GM18526 (cell line): ENCODE data around the gene WBP4.

Source experiments
- POLR2A ChIP-seq: IDR thresholded peaks from 3 replicates; pipeline ENCODE4 v1.6.1; 2011; ENCODE audit not compliant: insufficient read length; ENCODE audit errors: extremely low read depth

The WBP4 gene

GRCh38 chr13:41060082-41060723 is 1.1 kb upstream of the WBP4 start:
- peak; percentile 80 for TF ChIP-seq POLR2A

DNA sequence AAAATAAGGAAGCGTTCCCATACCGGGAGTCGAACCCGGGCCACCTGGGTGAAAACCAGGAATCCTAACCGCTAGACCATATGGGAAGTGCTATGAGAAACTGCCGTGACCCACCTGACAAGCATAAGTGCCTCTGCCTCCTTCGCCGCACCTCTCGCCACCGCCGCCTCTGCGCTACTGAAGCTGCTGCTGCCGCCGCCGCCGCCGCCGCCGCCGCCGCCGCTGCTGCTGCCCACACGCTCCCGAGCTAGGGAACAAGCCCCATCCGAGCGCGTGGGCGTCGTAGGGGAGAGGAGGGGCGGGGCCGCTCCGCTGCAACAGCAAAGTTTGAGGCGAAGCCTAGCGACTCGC is 610 bp upstream of the WBP4 start:
- peak; percentile 8 for TF ChIP-seq POLR2A

- TF ChIP-seq POLR2A = no peak
Observed at GRCh38 chr13:41061914-41062837, 867 bp downstream of the WBP4 start.

- TF ChIP-seq POLR2A = no peak
Observed at GRCh38 chr13:41064493-41064892, 3.2 kb downstream of the WBP4 start.

- TF ChIP-seq POLR2A = no peak
Observed at GRCh38 chr13:41065078-41065477, 3.8 kb downstream of the WBP4 start.

- no peak for TF ChIP-seq POLR2A
Observed at GRCh38 chr13:41074523-41074922, 13.2 kb downstream of the WBP4 start.

DNA sequence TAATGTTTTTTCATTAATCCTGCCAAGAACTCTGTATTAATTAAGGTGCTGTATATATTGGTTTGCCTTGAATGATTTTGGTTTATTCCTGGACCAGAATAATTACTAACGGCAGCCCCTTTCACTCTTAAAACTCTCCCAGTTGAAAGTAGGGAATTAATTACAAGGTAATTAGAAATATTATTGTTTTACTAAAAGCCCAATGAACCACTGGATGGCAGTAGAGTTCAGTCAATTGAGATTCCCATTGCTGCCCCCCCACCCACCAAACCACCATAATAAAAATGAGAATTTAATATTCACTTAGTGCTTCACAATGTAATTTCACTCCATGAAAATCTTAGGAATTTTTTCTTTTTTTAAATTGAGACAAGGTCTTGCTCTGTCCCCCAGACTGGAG is 13.7 kb downstream of the WBP4 start:
- TF ChIP-seq POLR2A = no peak

- TF ChIP-seq POLR2A = no peak
Observed at GRCh38 chr13:41075485-41075884, 14.2 kb downstream of the WBP4 start.

- no peak for TF ChIP-seq POLR2A
Observed at GRCh38 chr13:41077475-41077874, 16.2 kb downstream of the WBP4 start.

DNA sequence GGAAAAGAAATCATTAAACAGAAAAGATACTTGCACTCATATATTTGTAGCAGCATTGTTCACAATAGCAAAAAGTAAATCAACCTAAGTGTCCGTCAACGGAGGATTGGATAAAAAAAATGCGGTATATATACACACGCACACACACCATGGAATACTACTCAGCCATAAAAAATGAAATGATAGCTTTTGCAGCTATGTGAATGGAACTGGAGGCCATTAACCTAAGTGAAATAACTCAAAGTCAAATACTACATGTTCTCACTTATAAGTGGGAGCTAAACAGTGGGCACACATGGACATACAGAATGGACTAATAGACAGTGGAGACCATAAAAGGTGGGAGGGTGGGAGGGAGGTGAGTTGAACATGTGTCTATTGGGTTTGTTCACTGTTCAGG is 18.4 kb downstream of the WBP4 start:
- no peak for TF ChIP-seq POLR2A

- no peak for TF ChIP-seq POLR2A
Observed at GRCh38 chr13:41085961-41086585, 24.8 kb downstream of the WBP4 start.

GRCh38 chr13:41098761-41099160 is 37.5 kb downstream of the WBP4 start:
- TF ChIP-seq POLR2A = no peak

DNA sequence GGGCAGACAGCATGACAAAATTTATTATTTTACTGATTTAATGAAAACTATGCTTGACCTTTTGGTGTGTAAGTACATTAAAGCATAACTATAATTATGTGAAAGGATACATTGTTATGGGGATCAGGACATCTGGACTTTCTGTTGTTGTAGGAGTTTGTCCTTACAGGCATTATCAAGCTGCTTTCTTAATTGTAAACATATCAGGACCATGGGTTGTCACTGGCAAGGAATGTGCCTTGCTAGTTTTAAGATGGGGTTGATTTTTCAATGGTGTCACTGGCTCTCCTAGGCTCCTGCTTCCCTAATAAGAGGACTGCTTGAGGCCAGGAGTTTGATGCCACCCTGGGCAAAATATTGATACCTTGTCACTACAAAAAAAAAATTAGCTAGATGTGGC is 38.7 kb downstream of the WBP4 start:
- no peak for TF ChIP-seq POLR2A

DNA sequence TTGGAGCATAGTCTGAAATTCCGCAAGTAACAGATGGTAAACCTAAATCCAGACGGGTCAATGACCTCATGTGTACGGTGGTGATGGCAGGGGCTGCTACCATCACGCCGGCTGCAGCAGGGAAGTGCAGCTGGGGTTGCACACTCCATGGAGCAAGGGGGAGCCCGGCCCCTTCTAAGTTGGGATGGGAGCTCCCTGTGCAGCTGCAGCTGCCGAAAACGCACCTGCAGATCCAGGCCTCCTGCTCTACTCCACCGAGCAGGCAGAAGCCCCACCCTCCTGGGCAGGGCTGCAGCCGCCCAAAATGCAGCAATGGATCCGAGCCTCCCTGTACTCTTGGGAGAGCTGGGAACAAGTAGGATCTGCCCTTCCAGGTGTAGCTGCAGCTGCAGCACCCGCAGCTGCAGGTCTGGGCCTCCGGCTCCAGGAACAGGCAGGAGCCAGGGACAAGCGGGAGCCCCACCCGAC is 45.8 kb downstream of the WBP4 start:
- no peak for TF ChIP-seq POLR2A

GRCh38 chr13:41107584-41108014 is 46.3 kb downstream of the WBP4 start:
- no peak for TF ChIP-seq POLR2A

GRCh38 chr13:41111454-41111853 is 50.1 kb downstream of the WBP4 start:
- TF ChIP-seq POLR2A = no peak
